ENCODE data around the gene ROR2. TPM values are rescaled to one million over a fixed set of nuclear protein-coding genes. Genes with fewer than 3 reads are reported as not detected.

The ROR2 gene
- total RNA-seq, 1 experiment from 2014 or later = 3.2 TPM

DNA sequence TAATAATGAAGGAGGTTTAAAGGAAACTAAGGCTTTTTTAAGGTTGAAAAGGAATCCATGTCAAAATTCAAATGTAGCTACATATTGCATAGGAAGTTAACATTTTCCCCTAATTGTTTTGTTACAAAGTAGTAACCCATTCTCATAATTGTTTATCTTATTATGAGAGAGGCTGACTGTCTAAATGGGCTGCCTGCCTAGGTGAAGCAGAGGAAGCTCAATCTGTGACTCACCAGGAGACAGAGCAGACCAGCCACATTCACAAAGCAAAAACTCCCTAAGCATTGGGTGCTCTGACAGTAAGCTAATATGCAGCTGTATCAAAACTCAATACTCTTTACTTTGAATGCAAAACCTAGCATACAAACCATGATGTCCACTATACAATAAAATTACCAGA is 208.5 kb downstream of the ROR2 start:
- in situ Hi-C loops (cut with HindIII; ENCODE audit: low sequenced_read_pairs) = no loop called here
- no peak for DNase-seq (ENCODE audit: low spot score)

DNA sequence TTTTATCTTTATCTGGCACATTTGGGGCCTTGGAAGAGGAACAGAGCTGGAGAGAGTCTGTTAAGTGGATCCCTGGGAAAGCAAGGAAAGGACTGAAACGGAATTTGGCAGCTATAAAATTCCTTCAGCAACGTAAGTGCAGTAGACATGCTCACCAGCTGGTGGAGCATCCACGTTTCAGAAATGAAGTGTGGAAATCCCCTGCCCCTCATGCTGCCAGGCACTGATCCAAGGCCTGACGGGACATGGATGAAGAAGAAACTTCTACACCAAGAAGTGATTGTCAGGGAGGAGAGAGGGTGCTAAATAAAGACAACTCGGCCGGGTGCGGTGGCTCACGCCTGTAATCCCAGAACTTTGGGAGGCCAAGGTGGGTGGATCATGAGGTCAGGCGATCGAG is 209.3 kb downstream of the ROR2 start:
- no peak for DNase-seq (ENCODE audit: low spot score)
- in situ Hi-C loops (cut with HindIII; ENCODE audit: low sequenced_read_pairs) = no loop called here

DNA sequence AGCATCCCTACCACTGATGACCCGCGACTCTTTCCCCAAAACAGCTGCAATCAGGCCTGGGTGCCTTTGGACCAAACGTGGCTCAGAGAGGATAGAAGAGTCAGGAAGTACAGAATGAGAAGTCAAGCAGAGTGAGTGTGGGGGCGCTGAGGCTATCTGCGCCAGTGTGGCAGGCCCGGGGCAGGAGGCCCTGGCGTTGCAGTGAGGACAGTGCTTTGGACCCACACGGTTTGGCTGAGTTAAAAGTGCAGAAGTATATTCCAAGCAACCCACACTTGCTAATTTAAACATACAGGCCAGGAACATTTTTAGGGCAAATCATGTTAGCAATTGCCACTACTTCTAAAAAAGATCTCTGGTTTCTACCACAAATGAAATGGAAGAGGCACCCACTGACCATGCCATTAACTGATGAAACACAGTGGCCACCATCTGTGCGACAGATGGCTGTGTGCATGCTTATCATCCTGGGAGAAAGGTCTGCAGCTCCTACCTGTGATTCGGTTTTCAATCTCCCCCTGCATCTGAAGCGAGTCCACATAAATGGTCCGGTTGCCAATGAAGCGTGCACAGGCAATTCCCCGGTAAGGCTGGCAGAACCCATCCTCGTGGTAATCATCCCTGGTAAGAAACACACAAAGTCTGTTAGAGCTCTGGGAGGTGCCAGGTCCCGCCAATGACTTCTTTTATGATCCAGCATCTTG is 213.0 kb downstream of the ROR2 start:
- in situ Hi-C loops (cut with HindIII; ENCODE audit: low sequenced_read_pairs) = no loop called here

DNA sequence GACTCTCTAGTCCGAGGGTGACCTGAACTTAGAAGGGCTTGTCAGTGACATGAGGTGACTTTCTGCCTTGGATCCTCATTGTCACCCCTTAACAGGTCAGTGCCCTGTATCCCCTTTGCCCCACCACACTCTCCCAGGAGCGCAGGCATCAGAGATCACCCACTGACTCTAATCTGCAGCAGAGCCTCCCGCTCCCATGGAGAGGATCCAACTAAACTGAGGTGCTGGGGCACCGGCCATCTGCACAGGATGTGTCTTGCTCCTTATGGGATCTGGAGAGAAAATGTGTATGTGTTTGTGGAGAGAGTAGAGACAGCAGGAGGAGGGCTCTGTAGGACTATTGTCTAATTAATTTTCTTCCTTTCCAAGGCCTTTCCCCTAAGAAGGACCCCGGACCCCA is 213.7 kb downstream of the ROR2 start:
- in situ Hi-C loops (cut with HindIII; ENCODE audit: low sequenced_read_pairs) = no loop called here
- peak; percentile 44 for DNase-seq (ENCODE audit: low spot score)

More for the DNA sequence above, 213.0 kb downstream of the ROR2 start:
- DNase-seq (ENCODE audit: low spot score) = peak; percentile 70

DNA sequence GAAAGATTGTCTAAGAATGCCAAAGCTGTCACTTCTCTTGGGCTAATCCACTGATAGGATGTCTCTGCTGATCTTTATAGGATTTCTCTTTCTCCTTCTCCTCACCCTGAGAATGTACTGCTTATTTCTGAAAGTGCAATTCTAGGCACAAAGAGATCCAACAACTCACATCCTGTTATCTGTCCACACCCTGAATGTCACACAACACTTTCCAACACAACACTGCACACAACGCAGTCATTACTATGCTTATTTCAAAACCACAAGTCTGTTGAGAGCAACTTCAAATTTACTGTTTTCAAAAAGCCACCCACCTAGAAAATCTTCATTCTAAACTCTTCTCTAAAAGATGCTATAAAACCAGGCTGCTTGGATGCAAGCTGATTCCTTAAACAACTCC is 215.0 kb downstream of the ROR2 start:
- DNase-seq (ENCODE audit: low spot score) = no peak
- in situ Hi-C loops (cut with HindIII; ENCODE audit: low sequenced_read_pairs) = no loop called here

DNA sequence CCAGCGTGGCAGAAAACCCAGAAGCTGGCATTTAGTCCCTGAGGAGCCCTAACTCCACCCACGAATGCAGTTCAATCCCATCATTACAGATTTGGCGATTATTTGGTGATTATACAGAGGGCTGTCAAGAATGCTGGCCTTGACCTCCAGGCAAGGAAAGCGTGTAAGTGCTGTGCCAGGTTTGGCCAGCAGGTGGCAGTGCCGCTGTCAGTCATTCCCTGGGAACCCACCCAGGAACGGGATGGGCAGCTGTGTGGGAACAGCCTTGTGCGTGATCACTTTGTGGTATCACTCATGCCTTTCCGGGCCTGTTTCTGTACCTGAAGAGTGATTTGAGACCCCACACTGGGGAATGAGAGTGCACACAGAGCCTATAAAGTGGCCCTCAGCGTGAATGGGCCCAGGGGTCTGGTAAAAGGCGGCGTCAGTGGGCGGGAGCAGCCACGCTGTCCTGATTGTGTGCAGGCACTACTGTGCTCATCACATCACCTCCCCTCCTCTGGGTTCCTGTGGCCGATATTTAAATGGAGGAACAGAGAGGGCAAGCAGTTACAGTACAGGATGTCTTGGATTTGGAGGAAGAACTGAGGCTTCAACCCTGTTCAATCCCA is 215.6 kb downstream of the ROR2 start:
- in situ Hi-C loops (cut with HindIII; ENCODE audit: low sequenced_read_pairs) = no loop called here
- DNase-seq (ENCODE audit: low spot score) = peak; percentile 36

DNA sequence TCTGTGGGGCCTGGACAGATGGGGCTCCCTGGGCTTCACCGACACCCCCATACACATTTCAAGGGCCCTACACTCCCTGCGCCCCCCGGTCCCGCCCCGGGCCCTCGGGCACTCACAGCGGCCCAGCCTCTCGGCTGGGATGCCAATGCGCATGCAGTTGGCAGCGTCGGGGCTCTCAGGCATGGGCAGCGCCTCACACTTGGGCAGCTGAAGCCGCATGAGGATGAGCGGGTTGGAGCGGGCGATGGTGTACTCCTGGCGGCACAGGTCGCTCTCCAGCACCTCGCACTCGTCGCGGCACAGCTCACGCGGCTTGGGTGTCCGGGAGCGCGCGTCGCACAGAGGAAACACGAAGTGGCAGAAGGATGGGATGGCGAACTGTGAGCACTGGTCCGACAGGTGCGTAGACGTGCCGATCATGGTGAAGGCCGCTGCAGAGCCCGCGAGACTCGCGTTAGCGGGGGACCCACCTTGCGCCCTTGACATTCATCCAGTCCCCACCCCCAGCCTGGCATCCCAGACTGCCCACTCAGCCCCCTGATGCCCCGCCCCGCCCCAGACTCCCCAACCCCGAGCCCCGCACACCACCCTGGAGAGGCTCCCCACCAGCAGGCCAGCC is 216.9 kb downstream of the ROR2 start:
- DNase-seq (ENCODE audit: low spot score) = no peak
- in situ Hi-C loops (cut with HindIII; ENCODE audit: low sequenced_read_pairs) = no loop called here

DNA sequence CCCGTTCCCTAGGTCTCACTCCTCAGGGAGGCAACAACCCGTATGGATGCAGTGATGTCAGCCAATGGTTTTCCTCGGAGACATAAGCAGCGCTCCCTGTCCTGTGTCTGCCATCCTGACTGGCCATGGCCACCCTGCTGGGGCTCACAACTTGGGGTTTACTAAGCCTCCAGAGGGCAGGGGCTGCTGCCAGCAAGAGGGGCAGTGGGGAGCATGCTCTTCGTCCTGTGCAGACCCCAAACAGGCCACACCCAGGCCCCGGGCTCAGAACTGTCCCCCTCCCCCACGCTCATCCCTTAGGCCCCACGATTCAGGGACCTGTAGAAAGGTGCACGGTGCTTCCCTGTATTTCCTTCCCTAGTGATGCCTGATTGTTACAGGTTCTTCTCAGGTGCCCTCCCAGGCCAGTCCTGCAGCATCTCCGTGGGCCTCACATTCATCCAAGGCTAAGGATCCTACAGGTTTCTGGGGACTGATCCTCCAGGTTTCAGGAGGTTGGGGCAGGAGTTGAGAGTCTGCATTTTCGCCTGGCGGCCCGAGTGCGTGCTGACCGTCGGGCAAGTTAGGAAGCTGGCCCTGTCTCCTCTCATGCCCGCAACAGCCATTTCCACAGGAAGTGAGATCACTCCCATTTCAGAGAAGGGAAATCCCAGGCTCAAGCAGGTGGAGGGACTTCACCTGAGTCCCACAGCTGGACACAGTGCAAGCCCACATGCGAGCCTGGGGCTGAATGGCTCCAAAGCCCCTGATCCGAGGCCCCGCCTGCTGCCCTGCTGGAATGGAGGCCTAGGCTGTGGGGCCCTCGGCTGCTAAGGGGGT is 217.6 kb downstream of the ROR2 start:
- no peak for DNase-seq (ENCODE audit: low spot score)
- in situ Hi-C loops (cut with HindIII; ENCODE audit: low sequenced_read_pairs) = no loop called here

DNA sequence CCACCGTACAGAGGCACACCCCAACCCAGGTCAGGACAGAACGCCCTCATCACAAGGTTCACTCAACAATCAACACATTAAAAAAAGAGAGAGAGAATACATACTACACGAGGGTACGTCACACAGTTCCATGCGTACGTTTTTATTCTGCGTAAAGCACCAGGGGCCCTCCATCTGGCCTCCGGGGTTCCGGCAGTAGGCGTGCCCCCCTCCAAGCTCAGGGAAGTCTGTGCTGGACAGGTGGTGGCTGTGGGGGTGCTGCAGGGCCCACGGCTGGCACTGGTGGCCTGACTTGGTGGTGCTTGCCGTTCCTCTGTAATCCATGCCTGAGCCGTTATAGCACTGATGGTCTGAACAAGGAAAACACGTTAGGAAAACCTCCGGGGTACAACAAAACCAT is 219.2 kb downstream of the ROR2 start:
- in situ Hi-C loops (cut with HindIII; ENCODE audit: low sequenced_read_pairs) = no loop called here
- no peak for DNase-seq (ENCODE audit: low spot score)

DNA sequence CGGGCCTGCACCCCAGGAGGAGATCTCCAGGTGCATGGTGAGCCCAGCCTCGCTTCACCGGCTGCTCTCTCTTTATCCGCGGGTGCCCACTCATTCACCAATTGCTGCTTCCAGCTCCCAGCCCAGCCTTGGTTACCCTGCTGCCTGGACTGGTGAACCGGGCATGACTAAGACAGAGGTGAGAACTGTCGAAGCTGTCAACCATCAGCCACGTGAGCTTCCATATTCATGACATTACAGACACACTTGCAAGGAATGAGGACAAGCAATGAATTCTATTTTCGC is 220.5 kb downstream of the ROR2 start:
- in situ Hi-C loops (cut with HindIII; ENCODE audit: low sequenced_read_pairs) = no loop called here
- no peak for DNase-seq (ENCODE audit: low spot score)

DNA sequence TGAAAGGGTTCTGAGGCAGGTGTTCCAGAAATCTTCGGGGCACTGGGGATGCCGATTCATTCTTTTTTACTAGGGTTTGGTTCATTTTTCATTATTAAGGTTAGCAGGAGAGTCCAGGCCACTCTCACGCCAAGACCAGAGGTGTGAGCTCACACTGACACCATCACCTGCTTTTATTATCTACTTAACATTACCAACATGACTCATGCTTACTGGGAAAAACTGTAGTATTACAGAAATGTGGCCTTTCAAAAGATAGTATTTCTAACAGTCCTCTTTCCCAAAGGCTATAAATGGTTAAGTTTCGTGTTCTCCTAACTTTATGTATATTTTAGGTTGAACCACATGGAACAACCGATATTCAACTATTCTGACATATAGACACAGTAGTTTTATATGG is 222.1 kb downstream of the ROR2 start:
- in situ Hi-C loops (cut with HindIII; ENCODE audit: low sequenced_read_pairs) = no loop called here
- no peak for DNase-seq (ENCODE audit: low spot score)

DNA sequence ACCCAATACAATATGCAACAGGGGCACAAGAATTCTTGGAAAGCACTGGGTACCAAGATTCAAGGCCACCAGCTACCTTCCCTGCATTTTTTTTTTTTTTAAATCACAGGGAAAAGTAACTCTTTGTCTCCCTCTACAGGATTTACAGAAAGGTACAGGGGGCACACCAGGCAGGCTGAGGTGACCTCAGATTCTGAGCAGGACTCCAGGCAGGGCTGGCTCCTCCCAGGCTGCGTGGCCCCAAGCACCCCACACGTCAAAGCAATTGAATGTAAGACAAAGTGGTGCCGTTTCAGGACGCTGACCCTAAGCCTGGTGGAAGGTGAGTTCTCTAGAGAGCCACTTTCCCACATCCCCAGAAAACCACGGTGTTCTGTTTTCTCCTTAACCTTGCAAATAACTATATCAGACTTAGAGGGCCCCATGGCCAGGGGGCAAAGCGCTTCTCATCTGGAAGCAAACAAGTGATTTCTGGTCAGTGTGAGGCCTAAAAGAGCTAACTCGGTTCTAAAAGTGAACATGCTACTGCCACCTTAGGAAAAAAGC is 222.6 kb downstream of the ROR2 start:
- in situ Hi-C loops (cut with HindIII; ENCODE audit: low sequenced_read_pairs) = no loop called here
- DNase-seq (ENCODE audit: low spot score) = peak; percentile 32

DNA sequence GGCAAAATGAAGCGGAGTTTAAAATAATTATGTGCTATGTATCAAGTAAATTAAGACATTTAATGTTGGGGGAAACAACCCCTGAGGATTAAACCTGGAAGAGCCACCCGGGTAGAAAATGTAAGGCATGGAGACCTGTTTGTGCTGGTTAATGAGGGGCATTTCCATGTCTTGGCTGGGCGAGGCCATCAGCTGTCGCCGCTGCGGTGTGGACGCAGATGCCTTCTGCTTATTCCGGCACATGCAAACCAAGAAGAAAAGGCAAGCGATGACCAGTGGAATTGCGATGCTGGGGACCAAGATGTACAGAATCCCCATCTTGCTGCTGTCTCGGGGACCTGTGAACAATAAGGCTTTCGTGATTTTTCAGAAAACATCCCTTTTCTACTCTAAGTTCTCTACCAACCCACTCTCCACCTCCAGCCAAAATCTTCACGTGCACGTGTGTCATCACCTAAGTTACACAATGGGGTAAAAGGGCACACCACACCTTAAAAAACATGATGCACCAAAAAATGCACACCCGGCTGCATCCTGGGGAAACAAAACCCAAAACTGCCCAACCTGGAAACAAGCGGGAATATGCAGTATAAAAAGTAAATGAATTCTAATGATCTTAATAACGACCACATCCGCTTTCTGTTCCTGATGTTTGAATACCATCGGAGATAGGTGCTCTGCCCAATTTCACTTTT is 223.5 kb downstream of the ROR2 start:
- DNase-seq (ENCODE audit: low spot score) = no peak
- in situ Hi-C loops (cut with HindIII; ENCODE audit: low sequenced_read_pairs) = no loop called here

DNA sequence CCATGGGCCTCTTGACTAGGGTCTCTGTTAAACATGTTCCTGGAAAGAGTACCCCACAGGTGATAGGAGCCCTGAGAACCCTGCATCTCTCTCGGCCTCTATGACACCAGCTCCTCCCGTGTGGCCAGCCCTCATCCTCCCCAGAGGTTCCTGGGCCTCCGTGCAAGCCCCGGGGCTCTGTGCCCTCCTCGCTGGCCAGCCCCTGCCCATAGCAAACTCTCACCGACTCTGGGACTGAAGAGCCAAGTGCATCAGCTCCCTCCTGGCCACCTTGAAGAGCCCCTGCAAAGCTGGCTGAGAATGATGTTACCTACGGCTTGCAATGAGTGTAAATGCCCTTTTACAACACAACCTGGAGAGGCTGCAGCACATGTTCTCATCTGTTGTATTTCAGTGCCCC is 224.4 kb downstream of the ROR2 start:
- in situ Hi-C loops (cut with HindIII; ENCODE audit: low sequenced_read_pairs) = no loop called here
- DNase-seq (ENCODE audit: low spot score) = no peak

DNA sequence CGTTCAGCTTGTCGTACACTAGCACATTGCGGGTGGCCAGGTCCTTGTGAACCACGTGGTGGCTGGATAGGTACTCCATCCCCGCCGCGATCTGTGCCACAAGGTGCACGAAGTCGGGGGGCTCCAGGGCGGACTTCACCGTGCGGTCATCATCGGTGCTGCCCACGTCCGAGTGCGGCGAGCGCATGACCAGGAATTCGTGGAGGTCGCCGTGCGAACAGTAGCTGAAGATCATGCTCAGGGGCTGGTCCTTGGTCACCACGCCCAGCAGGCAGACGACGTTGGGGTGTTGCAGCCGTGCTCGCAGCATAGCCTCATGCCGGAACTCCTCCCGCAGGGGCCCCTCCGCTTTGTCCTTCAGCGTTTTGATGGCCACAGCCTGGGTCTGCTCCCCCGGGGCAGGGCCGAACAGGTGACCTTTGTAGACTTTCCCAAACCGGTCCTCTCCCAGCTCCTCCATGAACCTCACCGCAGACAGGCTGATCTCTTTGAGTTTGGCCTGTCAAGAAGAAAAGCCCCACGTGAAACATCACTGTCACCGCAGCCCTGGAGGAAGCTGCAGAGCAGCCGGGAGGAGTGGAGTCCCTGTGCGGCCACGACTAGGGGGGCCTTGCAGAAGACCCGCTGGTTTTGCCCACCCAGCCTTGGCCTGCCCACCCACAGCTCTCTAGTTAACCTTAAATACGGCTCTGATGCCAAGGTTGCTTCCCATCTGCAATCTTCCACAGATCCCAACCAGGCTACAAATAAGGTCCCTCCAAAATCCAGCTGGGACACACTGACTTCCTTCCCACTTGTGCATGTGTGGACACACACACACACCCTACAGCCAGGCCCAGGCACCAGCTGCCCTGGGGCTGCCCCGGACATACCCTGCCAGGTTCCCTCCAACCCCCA is 225.2 kb downstream of the ROR2 start:
- in situ Hi-C loops (cut with HindIII; ENCODE audit: low sequenced_read_pairs) = no loop called here
- no peak for DNase-seq (ENCODE audit: low spot score)

DNA sequence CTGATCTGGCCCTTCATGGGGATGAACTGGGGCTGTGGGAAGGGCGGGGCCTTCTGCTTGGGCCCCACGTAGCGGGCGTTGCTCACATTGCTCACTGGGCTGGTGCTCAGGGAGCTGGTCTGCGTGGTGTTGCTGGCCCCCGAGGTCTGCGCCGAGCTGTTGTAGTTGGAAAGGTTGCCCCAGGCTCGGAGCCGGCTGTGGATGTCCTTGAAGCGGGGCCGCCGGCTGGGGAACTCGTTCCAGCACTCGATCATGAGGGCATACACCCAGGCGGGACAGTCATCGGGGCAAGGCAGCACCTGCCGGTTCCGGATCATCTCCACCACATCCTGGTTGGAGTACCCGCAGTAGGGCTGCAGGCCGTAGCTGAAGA is 226.0 kb downstream of the ROR2 start:
- in situ Hi-C loops (cut with HindIII; ENCODE audit: low sequenced_read_pairs) = no loop called here
- DNase-seq (ENCODE audit: low spot score) = no peak

DNA sequence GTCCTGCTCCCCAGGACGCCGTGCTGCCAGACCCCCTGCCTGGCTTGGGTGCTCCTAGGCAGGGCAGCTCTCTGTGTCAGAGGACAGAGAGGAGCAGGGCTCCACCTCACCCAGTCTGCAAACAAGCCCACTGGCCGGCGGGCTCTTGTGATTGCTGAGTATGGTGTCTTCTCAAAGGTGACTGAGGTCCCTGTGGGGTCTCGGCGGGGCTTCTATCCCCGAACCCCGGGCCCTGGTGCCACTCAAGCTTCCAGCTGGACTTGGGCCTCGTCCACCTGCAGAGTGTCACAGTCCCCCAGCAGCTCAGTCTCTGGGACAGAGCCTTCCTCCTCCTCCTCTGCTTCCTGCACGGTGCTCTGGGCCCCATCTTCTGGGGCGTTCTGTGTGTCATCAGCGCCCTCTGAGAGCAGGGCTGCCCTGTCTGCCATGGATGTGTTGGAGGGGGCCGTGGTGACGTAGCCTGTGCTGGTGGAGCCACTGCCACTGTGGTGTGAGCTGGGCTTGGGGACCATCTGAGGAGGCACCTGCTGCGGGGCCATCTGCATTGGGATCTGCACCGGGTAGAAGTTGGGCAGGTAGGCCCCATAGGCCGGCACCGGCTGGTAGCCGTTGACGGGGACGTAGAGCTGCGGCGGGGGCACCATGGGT is 226.5 kb downstream of the ROR2 start:
- in situ Hi-C loops (cut with HindIII; ENCODE audit: low sequenced_read_pairs) = no loop called here
- no peak for DNase-seq (ENCODE audit: low spot score)
